H7 (cell line): ENCODE results near the gene CROCC. TPM values are rescaled to one million over a fixed set of nuclear protein-coding genes. Genes with fewer than 3 reads are reported as not detected.
"Not testable (repeated sequence)": the region's sequence is repeated elsewhere in the genome, so short reads cannot be mapped to it uniquely, and the experiment has no call there.

Experiments
- DNase-seq: peaks from one replicate; pipeline ENCODE4 v3.0.0; 2012
- H3K27me3 ChIP-seq: 2 replicates; pipeline ENCODE4 v1.6.0; 2011; ENCODE audit warnings: mild to moderate bottlenecking, low read length; ENCODE audit not compliant: control insufficient read depth, insufficient read depth
- H3K36me3 ChIP-seq: replicated peaks from 2 replicates; pipeline ENCODE4 v1.5.1; 2011; ENCODE audit warnings: low read length; ENCODE audit not compliant: control insufficient read depth, insufficient read depth
- H3K4me3 ChIP-seq: 2 replicates; pipeline ENCODE4 v1.5.1; 2011; ENCODE audit warnings: low read depth, mild to moderate bottlenecking, control low read depth, low read length, moderate library complexity; ENCODE audit not compliant: insufficient read depth
- total RNA-seq: library from RNA; depleted of rRNA; stranded (reverse); fragments of >200 nt; shearing (Covaris generic); gene quantifications from 2 replicates; pipeline ENCODE4 v1.2.3, GENCODE V29; 2014

The CROCC gene
- total RNA-seq, 1 experiment from 2014 or later: 59.5 TPM

DNA sequence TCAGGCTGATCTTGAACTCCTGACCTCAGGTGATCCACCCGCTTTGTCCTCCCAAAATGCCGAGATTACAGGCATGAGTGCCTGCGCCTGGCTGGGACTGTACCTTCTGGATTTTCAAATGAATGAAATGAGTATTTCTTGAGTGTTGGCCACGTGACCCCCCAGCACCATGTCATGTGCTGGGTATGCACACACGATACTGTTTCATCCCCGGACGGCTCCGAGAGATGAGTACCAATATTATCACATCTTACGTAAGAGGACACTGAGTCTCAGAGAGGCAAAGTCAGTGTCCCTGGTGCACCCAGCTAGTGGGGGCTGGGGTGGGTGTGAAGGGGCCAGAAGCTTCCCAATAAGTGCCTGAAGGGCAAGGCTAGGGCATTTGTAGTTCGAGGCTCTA, 780 bp upstream of the CROCC start:
- Histone ChIP-seq H3K4me3 (no peak overlapping the region), H3K36me3 (peaks cover 6% of the 10 kb centered on the region), H3K27me3 (no peaks in the 10 kb centered on the region)
- peak; percentile 17 for DNase-seq

GRCh38 chr1:16922466-16922865, 735 bp downstream of the CROCC start:
- H3K27me3 ChIP-seq: no peaks in the 10 kb centered on the region
- H3K4me3 ChIP-seq: peak overlapping the region; percentile 63
- DNase-seq: peak; percentile 82
- peaks cover 8% of the 10 kb centered on the region for H3K36me3 ChIP-seq

DNA sequence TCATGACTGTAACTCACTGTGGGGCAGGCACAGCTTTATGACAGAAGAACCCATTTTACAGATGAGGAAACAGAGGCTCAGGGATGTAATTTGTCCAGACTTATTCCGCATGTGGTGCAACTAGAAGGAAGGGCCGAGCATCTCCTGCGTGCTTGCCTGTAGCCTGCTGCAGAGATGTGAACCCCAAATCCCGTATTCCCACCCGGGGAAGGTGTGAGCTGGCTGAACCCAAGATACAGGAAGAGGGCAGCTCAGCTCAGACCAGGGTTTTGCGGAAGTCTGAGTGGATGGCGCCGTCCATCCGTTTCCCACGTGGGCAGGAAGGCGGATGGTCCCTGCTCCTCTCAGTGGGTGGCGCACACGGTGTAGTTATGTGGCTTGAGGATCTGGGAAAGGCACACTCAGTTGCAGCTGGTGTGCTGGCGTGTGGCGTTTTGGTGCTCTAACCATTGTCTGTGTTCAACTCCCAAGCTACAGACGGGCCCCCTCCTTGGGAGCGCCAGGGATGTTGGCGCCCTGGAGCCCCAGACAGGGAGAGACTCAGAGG, 1.2 kb downstream of the CROCC start:
- DNase-seq: peak; percentile 71
- H3K4me3 ChIP-seq: no peak overlapping the region
- no peaks in the 10 kb centered on the region for H3K27me3 ChIP-seq
- H3K36me3 ChIP-seq: peaks cover 9% of the 10 kb centered on the region

DNA sequence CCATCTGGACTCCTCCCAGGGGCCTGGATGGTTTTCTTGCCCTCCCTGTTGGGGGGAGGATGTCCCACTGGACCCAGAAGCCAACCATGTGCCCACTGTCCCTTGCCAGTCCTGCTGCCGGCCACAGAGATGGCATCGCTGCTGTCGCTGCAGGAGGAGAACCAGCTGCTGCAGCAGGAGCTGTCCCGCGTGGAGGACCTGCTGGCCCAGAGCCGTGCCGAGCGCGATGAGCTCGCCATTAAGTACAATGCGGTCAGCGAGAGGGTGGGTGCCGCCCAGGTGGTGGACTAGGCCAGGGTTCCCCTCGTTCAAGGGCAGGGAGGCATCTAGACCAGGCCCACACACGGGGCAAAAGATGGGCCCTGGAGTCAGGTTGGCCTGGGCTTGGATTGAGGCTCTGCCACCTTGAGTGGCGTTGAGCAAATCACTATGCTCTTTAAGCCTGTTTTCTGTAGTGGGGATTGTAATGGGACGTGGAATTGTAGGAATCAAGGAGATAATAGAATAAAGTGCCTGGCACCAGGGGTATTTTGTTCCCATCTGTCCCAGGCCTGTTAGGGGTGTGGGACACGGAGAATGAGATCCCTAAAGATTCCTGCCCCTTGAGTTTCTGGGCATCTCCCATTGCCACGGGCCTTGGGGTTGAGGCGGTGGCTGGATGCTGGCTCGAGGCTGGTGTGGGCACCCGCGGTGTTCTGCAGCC, 2.6 kb downstream of the CROCC start:
- no peak overlapping the region for H3K4me3 ChIP-seq
- peak; percentile 65 for DNase-seq
- H3K36me3 ChIP-seq: peaks cover 10% of the 10 kb centered on the region
- H3K27me3 ChIP-seq: no peaks in the 10 kb centered on the region

DNA sequence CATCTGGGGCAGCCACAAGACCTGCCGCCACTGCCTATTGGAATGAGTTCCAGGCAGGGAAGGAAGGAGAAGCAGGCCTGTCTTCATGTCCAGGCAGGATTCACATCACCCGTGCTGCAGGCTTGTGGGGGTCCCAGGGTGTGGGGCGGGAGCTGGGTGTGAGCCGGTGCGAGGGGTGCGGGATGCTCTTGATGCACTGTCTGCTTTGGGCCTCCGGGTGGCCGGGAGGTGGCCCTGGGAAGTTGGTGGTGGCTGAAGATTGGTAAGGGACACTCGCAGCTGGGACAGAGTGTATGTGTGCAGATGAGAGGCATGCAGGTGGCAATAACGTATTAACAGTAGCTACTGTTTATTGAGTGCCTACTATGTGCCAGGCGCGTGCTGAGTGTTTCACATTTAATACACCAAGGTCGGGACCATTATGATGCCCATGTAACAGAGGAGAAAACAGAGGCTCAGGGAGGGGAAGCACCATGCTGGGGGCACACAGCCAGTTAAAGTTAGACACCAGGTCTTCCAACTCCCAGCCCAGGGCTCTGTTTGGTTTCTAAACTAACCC, 3.3 kb downstream of the CROCC start:
- Histone ChIP-seq H3K27me3 (no peaks in the 10 kb centered on the region), H3K4me3 (no peak overlapping the region), H3K36me3 (peaks cover 10% of the 10 kb centered on the region)
- peak; percentile 90 for DNase-seq

DNA sequence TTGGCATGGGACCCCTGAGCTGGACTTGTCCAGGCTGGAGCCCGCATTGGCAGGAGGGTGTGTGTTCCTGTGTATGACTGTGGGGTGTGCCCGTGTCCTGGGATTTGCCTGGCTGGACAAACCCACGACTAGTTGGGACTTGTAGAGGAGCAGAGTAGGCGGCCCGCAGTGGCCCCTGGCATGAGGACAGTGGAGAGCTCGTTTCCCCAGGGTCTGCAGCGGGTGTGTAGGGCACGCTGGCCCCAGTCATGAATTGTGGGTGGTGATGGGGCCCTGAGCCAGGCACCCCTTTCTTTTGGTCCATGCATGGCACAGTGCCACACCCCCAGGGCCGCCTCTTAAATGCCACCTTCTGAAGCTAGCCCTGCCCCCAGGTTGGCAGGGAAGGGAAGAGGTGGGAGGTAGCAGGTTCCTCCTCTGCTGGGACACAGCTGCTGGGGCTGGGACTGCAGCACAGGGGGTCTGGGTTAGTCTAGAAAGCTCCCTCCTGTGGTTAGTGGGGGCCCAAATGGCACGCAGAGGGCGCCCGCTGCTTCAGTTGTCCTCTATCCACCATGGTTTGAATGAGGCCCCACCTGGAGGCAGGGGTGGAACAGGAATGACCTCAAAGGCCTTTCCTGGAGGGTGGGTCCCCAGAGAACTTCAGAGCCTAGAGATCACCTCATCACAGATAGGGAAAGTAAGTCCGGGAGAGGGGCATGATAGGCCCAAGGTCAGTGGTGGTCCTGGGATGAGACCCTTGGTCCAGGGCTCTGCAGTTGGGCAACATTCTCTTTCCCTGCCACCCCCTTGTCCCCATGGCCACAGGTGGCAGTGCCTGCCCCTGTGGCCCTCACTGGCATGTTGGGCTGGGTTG, 4.1 kb downstream of the CROCC start:
- no peak overlapping the region for H3K4me3 ChIP-seq
- H3K36me3 ChIP-seq: peaks cover 13% of the 10 kb centered on the region
- DNase-seq: peak; percentile 79
- H3K27me3 ChIP-seq: no peaks in the 10 kb centered on the region

DNA sequence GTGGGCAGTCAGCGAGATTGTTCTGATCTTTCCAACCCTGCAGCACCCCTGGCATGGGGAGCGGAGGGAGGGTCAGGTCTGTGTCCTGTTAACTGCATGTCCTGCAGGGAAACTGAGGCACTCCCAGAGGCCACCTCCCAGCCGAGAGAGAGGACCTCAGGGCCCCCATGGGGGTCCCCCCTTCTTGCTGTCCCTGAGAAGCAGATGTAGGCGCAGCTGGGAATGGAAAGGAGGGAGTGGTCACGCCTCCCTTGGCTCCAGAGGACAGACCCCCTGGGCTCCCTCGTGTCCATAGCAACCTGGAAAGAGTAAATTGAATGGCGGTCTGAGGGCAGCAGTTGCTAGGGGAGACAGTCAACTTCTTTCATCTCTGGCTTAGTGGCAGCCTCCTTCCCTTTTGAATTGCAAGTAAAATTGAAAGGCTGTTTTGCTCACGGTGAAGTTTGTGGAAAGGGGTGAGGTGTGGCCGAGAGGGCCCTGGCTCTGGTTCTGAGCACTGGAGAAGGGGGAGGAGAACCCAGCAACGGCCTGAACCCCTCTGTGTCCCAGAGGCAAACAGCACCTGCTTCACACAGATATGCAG, 4.9 kb downstream of the CROCC start:
- H3K36me3 ChIP-seq: peaks cover 18% of the 10 kb centered on the region
- no peak for DNase-seq

DNA sequence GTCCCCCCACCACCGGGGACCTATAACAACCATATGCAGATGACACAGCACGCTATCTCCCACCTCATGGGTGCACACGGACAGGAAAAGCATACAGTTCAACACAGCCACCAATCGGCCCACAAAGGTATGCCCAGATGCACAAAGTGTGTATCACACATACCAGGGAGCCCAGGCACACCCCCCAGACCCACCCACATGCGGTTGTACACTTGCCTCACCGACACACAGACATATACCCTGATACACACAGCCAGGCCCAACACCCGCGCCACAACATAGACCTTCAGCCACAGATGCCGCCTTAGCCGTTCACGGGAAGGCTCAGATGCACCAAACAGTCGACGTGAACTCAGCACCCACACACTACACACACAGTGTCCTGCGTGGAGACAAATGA, 5.5 kb downstream of the CROCC start:
- H3K27me3 ChIP-seq: no peaks in the 10 kb centered on the region
- DNase-seq: peak; percentile 54
- H3K4me3 ChIP-seq: no peak overlapping the region
- H3K36me3 ChIP-seq: peaks cover 20% of the 10 kb centered on the region

More for the DNA sequence above, 4.9 kb downstream of the CROCC start:
- Histone ChIP-seq H3K4me3 (no peak overlapping the region), H3K27me3 (no peaks in the 10 kb centered on the region)

DNA sequence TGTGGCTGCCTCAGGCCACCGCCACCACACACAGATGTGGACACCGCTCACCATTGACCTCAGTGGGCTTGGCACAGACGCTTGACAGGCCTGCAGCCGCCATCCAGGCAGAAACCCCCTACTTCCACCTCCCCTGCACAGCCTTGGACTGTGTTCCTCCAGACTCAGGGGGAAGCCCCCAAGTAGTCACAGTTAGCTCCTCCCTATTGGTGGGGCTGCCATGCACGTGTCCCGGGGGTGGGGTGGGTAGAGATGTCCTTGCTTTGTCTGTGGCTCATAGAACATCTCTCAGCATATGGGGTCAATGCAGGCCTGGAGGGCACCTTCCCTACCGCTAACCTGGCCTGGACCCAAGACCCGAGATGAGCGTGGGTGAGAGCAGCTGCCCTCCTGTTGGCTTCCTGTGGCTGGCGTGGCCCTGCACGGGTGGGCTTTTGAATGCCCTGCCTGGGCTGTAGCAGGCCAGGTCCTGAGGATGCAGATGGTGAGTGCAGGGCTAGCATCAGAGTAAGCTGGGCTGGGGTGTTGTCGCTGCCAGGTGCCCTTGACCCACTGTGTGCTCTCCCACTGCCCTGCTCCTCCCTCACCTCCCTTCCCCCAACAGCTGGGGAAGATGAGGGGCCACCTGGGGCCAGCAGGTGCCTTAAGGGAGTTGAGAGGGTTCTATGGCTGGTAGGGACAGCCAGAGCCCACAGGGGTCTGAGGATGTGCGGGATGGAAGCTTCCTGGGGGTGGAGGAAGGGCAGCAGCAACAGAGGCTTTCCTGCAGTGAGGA, 6.2 kb downstream of the CROCC start:
- Histone ChIP-seq H3K4me3 (no peak overlapping the region), H3K27me3 (no peaks in the 10 kb centered on the region)

DNA sequence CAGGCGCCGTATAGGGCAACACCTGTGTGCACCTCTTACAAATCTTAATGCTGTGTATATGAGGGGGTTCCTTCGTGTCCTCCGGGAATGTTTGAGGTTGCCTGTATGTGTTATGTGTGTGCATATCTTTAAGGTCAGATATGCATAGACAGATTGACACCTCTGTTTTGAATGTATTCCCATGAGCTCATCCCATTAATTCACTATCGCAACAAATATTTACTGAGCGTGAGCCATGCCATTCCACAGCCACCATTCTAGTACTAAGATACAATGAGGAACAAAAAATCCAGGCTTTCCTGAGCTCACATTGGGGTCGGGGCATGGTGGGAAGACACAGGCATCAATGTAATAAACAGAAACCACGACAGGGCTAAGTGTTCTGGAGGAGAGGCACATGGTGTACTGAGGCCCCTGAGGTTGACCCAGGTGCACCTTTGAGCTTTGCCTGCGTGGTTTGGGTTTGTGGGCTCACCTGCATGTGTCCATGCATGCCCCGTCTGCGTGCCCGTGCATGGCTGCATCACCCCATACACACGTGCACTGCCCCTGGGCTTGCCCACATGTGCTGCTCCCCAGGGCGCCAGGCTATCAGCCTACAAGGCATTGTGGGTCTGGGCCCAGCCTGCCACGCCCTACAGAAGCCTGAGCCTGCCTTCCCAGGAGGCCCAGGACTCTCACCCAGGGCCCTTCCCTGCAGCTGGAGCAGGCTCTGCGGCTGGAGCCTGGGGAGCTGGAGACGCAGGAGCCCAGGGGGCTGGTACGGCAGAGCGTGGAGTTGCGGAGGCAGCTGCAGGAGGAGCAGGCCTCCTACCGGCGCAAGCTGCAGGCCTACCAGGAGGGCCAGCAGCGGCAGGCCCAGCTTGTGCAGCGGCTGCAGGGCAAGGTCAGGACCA, 7.7 kb downstream of the CROCC start:
- not testable (repeated sequence) for H3K27me3 ChIP-seq, H3K4me3 ChIP-seq
- peak; percentile 72 for DNase-seq
- H3K36me3 ChIP-seq: peaks cover 26% of the 10 kb centered on the region

More for the DNA sequence above, 6.2 kb downstream of the CROCC start:
- peak; percentile 63 for DNase-seq
- peaks cover 23% of the 10 kb centered on the region for H3K36me3 ChIP-seq

GRCh38 chr1:16931206-16931934, 9.6 kb downstream of the CROCC start:
- peak; percentile 21 for DNase-seq
- not testable (repeated sequence) for H3K27me3 ChIP-seq, H3K4me3 ChIP-seq
- peaks cover 24% of the 10 kb centered on the region for H3K36me3 ChIP-seq

DNA sequence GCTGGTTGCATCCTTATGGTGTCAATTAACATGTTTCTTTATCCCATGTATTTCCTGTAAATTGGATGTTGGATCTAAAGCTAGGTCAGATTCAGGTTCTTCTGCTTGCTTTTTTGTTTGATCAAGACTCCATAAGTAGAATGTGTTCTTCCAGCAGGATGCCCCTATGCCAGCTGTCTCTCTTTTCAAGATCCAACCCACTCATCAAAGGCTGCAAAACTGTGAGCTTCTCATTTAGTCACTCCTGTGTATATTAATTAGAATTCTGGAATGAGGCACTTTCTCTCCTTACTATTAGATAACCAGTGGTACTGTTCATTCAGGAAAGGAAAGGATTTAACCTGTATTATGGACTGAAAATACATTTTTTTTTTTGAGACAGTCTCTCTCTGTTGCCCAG, 12.2 kb downstream of the CROCC start:
- H3K36me3 ChIP-seq: peaks cover 25% of the 10 kb centered on the region
- not testable (repeated sequence) for H3K27me3 ChIP-seq, H3K4me3 ChIP-seq, DNase-seq
